ENCODE measurements around the gene MUC6.

MUC6 gene

GRCh38 chr11:1036303-1036923 lies at the start of gene MUC6:
MUC6 (minus strand) TSS chr11:1036718; CDS start chr11:1036655, 63 bp downstream.
- ATAC-seq, result no peak
- DNase-seq, result no peak

DNA sequence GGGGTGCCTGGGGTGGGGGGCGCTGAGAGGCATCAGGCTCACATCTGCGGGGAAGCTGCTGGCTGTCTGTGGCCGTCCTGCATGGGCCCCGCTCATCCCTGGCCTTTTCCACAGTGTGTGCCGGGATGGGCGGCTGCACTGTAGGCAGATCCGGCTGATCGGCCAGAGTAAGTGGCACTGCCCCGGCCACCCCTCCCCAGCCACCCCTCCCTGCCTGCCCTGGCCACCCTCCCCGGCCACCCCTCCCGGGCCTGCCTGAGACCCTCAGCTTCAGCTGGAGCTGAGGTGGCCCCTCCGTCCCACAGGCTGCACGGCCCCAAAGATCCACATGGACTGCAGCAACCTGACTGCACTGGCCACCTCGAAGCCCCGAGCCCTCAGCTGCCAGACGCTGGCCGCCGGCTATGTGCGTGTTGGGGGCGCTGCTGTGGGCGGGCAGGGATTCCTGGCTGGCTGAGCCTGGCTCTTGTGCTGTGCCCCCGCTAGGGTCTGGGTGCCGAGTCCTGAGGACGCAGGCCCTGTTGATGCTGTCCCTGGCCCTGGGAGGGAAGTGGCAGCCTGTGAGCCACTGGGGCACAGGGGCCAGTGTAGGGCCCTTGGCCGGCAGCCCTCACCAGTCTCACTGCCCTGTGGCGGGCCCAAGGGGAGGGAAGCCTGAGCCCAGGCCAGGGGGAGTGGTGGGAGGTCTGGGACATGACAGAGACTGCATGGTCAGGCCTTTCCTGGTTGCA lies 49.1 kb upstream of the MUC6 start:
- no peak for DNase-seq
- ATAC-seq, result no peak

GRCh38 chr11:1084561-1085439 lies 48.3 kb upstream of the MUC6 start:
- DNase-seq (no peak), ATAC-seq (no peak)

DNA sequence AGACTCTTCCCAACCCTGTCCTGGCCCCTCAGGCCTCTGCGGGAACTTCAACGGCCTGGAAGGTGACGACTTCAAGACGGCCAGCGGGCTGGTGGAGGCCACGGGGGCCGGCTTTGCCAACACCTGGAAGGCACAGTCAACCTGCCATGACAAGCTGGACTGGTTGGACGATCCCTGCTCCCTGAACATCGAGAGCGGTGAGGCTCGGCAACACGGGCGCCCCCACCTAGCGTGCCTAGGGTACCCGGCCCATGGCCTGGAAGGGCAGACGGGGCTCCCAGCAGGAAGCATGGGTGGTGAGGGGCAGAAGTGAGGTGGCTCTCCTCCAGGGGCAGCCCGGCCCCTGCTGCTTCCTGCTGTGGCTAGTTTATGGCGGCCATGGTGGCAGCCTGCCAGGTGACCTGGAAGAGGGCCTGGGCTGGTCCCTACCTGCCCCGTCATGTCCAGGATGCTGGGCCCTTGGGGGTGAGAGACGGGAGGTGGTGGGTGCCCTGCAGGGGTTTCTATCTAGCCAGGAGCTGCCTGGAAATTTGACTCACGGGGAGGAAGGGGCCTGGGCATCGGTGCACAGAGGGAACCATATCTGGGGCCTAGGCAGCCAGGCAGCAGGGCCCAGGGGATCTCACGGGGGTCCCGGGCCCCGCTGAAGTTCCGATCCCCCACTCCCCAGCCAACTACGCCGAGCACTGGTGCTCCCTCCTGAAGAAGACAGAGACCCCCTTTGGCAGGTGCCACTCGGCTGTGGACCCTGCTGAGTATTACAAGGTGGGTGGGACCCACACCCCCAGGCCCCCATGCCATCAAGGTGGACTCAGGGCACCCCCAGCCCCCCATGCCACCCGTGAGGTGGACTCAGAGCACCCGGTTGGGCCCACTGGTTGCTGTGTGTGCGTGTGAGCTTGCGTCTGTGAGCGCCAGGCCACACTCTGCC lies 47.4 kb upstream of the MUC6 start:
- DNase-seq (no peak), ATAC-seq (no peak)

DNA sequence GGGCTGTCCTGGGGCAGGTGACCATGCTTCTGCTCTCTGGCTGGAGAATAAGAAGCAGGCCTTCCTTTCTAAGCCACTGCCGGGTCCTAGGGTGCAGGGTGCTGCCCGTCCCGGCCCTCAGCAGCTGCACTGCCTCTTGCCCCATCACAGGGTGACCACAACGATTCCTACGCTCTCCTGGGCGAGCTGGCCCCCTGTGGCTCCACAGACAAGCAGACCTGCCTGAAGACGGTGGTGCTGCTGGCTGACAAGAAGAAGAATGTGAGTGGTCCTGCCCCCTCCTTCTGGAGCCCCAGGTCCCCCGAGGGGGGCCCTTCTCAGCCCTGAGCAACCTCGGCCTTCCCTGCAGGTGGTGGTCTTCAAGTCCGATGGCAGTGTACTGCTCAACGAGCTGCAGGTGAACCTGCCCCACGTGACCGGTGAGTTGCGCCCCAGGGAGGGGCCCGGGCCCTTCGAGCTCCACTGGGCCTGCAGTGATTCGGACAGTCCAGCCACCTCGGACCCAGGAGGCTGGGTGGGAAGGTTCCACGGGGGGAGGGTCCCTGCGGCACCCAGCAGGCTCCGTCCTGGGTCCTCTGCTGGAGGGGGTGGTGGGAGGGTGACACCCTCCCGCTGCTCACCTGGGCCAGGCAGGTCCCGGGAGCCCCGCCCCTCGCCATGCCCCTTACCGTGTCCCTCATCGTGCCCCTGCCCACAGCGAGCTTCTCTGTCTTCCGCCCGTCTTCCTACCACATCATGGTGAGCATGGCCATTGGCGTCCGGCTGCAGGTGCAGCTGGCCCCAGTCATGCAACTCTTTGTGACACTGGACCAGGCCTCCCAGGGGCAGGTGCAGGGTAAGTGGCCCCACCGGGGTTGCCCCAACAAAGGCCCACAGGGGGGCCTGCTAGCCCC lies 46.5 kb upstream of the MUC6 start:
- DNase-seq, result no peak
- ATAC-seq, result peak; percentile 23

DNA sequence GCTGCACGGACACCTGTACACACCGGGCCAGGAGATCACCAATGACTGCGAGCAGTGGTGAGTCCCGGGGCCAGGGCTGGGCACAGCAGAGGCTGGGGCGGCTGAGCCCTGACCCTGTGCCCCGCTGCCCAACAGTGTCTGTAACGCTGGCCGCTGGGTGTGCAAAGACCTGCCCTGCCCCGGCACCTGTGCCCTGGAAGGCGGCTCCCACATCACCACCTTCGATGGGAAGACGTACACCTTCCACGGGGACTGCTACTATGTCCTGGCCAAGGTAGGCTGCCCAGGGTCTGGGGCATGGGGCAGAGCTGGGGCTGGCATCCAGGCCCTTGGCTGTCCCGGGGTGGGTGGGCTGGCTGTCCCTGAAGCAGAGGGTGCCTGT lies 45.8 kb upstream of the MUC6 start:
- no peak for ATAC-seq
- no peak for DNase-seq

GRCh38 chr11:1081601-1082311 lies 45.2 kb upstream of the MUC6 start:
- DNase-seq, result no peak
- no peak for ATAC-seq

- ATAC-seq (no peak), DNase-seq (no peak)
Observed at GRCh38 chr11:1078191-1078601, 41.7 kb upstream of the MUC6 start.

GRCh38 chr11:1077417-1078119 lies 41.0 kb upstream of the MUC6 start:
- ATAC-seq (no peak), DNase-seq (no peak)

DNA sequence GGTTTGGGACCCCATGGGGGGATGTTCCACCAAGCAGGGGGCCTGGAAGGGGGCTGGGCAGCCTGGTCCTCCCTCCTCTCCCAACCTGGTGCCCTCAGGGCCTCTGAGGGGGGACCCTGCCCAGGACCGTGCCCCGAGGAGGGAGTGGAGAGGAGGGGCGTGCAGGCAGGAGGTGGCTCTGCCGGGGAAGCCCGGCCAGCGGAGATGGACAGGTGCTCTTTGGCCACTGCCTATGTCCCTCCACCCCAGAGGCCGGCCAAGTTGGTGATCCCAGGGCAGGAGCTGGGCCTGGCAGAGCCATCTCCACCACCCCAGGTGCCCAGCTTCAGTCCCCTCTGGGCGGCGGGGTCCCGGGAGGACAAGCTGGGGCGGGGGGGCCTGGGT lies 40.5 kb upstream of the MUC6 start:
- ATAC-seq, result no peak
- DNase-seq, result no peak

DNA sequence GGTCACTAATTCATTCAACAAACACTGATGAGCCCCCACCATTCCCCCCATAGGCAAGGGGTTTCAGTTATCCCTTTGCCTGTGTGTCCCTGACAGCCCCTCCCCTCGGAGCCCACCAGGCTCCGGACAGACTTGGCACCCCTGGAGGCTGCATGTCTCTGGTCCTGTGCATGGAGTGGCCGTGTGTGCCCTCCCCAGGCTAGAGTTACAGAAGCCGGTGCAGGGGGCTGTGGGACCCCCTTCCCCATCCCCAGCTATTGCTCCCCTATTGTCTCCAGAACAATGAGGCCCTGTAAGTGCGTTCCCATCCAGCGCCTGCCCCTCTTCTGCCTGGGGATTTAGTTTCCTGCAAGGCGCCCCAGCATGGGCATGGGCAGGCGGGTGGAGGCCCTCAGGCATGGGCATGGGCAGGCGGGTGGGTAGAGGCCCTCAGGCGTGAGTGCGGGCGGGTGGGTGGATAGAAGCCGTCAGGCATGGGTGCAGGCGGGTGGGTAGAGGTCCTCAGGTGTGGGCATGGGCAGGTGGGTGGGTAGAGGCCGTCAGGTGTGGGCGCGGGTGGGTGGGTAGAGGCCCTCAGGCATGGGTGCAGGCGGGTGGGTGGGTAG lies 39.6 kb upstream of the MUC6 start:
- no peak for DNase-seq
- no peak for ATAC-seq

GRCh38 chr11:1075341-1075911 lies 38.9 kb upstream of the MUC6 start:
- DNase-seq, result no peak
- ATAC-seq, result no peak

- DNase-seq (peak; percentile 2), ATAC-seq (no peak)
Observed at GRCh38 chr11:1074244-1075221, 38.0 kb upstream of the MUC6 start, which contains the start of gene MUC2. MUC2 (plus strand) TSS chr11:1074874.

DNA sequence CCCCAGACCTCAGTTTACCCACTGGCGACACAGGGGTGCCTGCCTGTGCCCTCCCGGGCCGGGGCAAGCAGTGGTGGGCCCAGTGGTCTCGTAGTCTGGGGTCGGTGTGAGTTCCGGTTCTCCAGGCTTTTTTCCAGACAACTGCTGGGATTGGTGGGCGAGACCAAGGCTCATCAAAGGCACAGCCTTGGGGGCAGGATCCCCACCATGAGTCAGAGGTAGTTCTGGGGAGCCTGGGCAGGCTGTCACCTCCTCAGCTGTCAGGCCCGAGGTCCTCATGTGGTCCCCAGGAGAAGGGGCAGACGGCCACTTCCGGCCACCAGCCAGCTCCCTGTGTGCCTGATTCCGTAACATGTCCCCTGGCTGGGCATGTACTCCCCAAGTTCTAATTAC lies 37.3 kb upstream of the MUC6 start:
- no peak for DNase-seq
- no peak for ATAC-seq

GRCh38 chr11:1073261-1073724 lies 36.8 kb upstream of the MUC6 start:
- DNase-seq (no peak), ATAC-seq (no peak)

- ATAC-seq, result no peak
- DNase-seq, result no peak
Observed at GRCh38 chr11:1072821-1073231, 36.3 kb upstream of the MUC6 start.

DNA sequence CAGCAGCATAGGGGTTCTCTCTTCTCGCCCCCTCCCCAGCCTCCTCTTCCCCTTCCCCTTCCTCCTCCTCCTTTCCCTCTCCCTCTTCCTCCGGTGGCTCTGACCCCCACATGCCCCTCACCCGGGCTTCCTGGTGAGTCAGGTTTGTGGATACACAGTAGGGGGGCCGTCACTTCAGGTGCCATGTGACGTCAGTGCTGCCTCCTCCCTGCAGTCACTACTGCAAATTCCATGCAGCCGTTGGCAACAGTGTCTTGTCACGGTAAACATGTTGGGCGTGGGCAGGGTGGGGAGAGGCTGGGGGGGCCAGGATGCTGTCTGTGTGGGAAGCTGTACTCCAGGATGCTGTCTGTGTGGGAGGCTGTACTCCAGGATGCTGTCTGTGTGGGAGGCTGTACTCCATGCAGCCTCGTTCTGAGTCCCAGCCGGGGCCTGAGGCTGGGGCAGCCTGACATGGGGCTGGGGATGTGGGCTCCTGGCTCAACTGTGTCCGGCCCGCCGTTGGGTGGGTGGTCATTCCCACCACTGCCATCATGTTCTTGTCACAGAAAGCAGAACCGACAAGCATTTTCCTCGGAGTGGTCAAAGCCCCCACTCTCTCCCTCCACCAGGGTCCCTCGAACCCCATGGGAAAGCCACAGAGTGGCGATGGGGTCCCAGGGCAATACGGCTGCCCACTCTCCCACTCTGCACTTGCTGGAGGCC lies 35.8 kb upstream of the MUC6 start:
- no peak for ATAC-seq
- no peak for DNase-seq

Data from stimulated activated naive CD8-positive, alpha-beta T cell treated with anti-CD3 and anti-CD28 coated beads, Interleukin-15, Interleukin-2, amounts not matched to agents 100 U/mL and 50 U/mL, for 24 hours (primary cell).